Measurements from ENCODE around the gene ATAT1. TPM values are rescaled to one million over a fixed set of nuclear protein-coding genes. Genes with fewer than 3 reads are reported as not detected.

ATAT1 gene
- total and polyA plus RNA-seq, 2 of the 13 experiments (the other 11 are each of a cell fraction or from before 2014, with no cell fraction given): 9.2 to 23.6 TPM

GRCh38 chr6:30614044-30614842, 12.4 kb upstream of the ATAT1 start:
- H3K36me3 ChIP-seq (replicated peaks in 1 of 2; ENCODE audit: control insufficient read depth in 1 of 2, insufficient read depth in 2 of 2, low read length in 2 of 2): peaks cover 2 to 11% of the 10 kb centered on the region in 2 experiments
- CTCF ChIA-PET (ENCODE audit: low intra/inter-chr PET ratio, low total read pairs): no interaction called here
- H3K4me3 ChIP-seq (replicated peaks in 1 of 3; ENCODE audit: insufficient read depth in 1 of 3, low read depth in 2 of 3, low read length in 3 of 3): peak overlapping the region; percentile 13 to 87 (median 19); a peak in 3 of 6 replicates
- intact Hi-C loops (cut with micrococcal nuclease; ENCODE audit: unreplicated experiment): no loop called here
- peak overlapping the region; percentile 100 for H3K9ac ChIP-seq (ENCODE audit: insufficient read depth, low read depth, low read length)
- H4K20me1 ChIP-seq (ENCODE audit: insufficient read depth, low read length): peaks cover 12% of the 10 kb centered on the region
- WGBS (ENCODE audit: low lambda C conversion rate): 77% methylated on average over 8 of the region's 8 CpGs
- peak overlapping the region; percentile 98 for H3K27ac ChIP-seq (ENCODE audit: extremely low read length, insufficient read depth, low read length)
- peaks cover 39% of the 10 kb centered on the region for H3K79me2 ChIP-seq (ENCODE audit: insufficient read depth, low read length)
- H3K9me3 ChIP-seq (ENCODE audit: low read length): no peaks in the 10 kb centered on the region
- ATAC-seq (no peak), DNase-seq (ENCODE audit: low spot score) (no peak), FAIRE-seq (no peak)
- H3K4me1 ChIP-seq (ENCODE audit: insufficient read depth, low read length): peaks cover 30% of the 10 kb centered on the region
- H2AFZ ChIP-seq (ENCODE audit: low read length): no peak overlapping the region
- POLR2A ChIA-PET: interaction anchor here (0.6 to 4.8 kb wide), 46 partner anchors 11 to 1208 kb away, joined by 3 to 172 read pairs (median 4); partner anchors contain the start of genes ABCF1, ATAT1, C6orf136 and DHX16
- in situ Hi-C loops (cut with HindIII; ENCODE audit: extremely low pct_ligation_motif_present, low pct_unique_long_range_greater_than_20kb): no loop called here
- no TSS peak for BruUV-seq (replicated peaks)
- H3K27me3 ChIP-seq (ENCODE audit: control insufficient read depth in 1 of 2, insufficient read depth in 2 of 2, low read length in 2 of 2): no peaks in the 10 kb centered on the region; a peak in 1 of 5 replicates
- H3K4me2 ChIP-seq (ENCODE audit: low read depth, low read length): peak overlapping the region; percentile 88
- TF ChIP-seq ATF2 (CRISPR knock-in tag; IDR thresholded peaks at IDR 0.05): no peak
- TF ChIP-seq ZSCAN20 (CRISPR knock-in tag; IDR thresholded peaks at IDR 0.05; ENCODE audit: borderline replicate concordance): no peak
- no peak for TF ChIP-seq ZNF382 (CRISPR knock-in tag; IDR thresholded peaks at IDR 0.05; ENCODE audit: borderline replicate concordance)
- TF ChIP-seq POLR2AphosphoS5 (IDR thresholded peaks at IDR 0.05; ENCODE audit: low read depth, low read length): peak; percentile 94
- no peak for TF ChIP-seq SIX1 (CRISPR knock-in tag; IDR thresholded peaks at IDR 0.05; ENCODE audit: borderline replicate concordance)
- TF ChIP-seq ZNF572 (CRISPR knock-in tag; IDR thresholded peaks at IDR 0.05): no peak
- peak; percentile 85 for TF ChIP-seq ZFP82 (CRISPR knock-in tag; IDR thresholded peaks at IDR 0.05; ENCODE audit: borderline replicate concordance)
- TF ChIP-seq SYNCRIP (IDR thresholded peaks at IDR 0.05; ENCODE audit: insufficient read depth, low read depth, low read length): no peak
- no peak; the same call in 1 of the 2 replicates for TF ChIP-seq ZNF724P (CRISPR knock-in tag; IDR thresholded peaks at IDR 0.05; ENCODE audit: borderline replicate concordance)
- TF ChIP-seq ETS1 (CRISPR knock-in tag; IDR thresholded peaks at IDR 0.05): no peak
- no peak; the same call in 1 of the 2 replicates for TF ChIP-seq HNF1B (CRISPR knock-in tag; IDR thresholded peaks at IDR 0.05)
- no peak for TF ChIP-seq HNRNPLL (IDR thresholded peaks at IDR 0.05; ENCODE audit: low read depth, low read length, poor library complexity, severe bottlenecking)
- TF ChIP-seq ZNF496 (CRISPR knock-in tag; IDR thresholded peaks at IDR 0.05; ENCODE audit: insufficient replicate concordance): no peak
- TF ChIP-seq EED (CRISPR knock-in tag; IDR thresholded peaks at IDR 0.05): no peak
- TF ChIP-seq, protein P1, sequence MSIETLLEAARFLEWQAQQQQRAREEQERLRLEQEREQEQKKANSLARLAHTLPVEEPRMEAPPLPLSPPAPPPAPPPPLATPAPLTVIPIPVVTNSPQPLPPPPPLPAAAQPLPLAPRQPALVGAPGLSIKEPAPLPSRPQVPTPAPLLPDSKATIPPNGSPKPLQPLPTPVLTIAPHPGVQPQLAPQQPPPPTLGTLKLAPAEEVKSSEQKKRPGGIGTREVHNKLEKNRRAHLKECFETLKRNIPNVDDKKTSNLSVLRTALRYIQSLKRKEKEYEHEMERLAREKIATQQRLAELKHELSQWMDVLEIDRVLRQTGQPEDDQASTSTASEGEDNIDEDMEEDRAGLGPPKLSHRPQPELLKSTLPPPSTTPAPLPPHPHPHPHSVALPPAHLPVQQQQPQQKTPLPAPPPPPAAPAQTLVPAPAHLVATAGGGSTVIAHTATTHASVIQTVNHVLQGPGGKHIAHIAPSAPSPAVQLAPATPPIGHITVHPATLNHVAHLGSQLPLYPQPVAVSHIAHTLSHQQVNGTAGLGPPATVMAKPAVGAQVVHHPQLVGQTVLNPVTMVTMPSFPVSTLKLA (IDR thresholded peaks at IDR 0.05): no peak
- no peak for TF ChIP-seq RAD51 (IDR thresholded peaks at IDR 0.05; ENCODE audit: borderline replicate concordance)
- TF ChIP-seq ZNF616 (CRISPR knock-in tag; IDR thresholded peaks at IDR 0.05; ENCODE audit: low read depth): no peak
